CD4-positive, alpha-beta memory T cell (primary cell): ENCODE measurements around the gene CUBN. TPM values are rescaled to one million over a fixed set of nuclear protein-coding genes. Genes with fewer than 3 reads are reported as not detected.

Experiments used
- CTCF ChIA-PET: fragments of 350-600 bp; sonication (Branson Sonifier 250); formaldehyde crosslinking; loops from one replicate; lab custom pipeline; 2021; ENCODE audit warnings: inconsistent platforms; ENCODE audit not compliant: partially characterized antibody; lab: Charles Lee
- POLR2A ChIA-PET: fragments of 350-600 bp; sonication (Branson Sonifier 250); formaldehyde crosslinking; loops from one replicate; lab custom pipeline; 2021; ENCODE audit not compliant: partially characterized antibody; lab: Charles Lee
- DNase-seq, 5 donors: peaks; one replicate each; pipeline versions ENCODE4 v3.0.0 to v3.0.0-alpha.2; 2020 to 2022; ENCODE audit warnings: mixed read lengths in 1 of 5
- H3K27ac ChIP-seq: one replicate; pipeline ENCODE4 v1.7.0; 2013; ENCODE audit warnings: low read depth, low read length
- H3K27me3 ChIP-seq: 2 replicates; pipeline ENCODE4 v1.7.0; 2013; ENCODE audit warnings: mild to moderate bottlenecking, low read length, moderate library complexity; ENCODE audit not compliant: insufficient read depth
- H3K36me3 ChIP-seq: 2 replicates; pipeline ENCODE4 v1.7.0; 2013; ENCODE audit warnings: mild to moderate bottlenecking, low read length, moderate library complexity; ENCODE audit not compliant: insufficient read depth
- H3K4me1 ChIP-seq: 2 replicates; pipeline ENCODE4 v1.7.0; 2013; ENCODE audit warnings: mild to moderate bottlenecking, low read length, moderate library complexity; ENCODE audit not compliant: insufficient read depth
- H3K4me3 ChIP-seq, 2 donors: one replicate each; pipeline ENCODE4 v1.7.0; 2013; ENCODE audit warnings: low read length in 2 of 2, mild to moderate bottlenecking in 1 of 2
- H3K9me3 ChIP-seq, 2 donors: one replicate each; pipeline ENCODE4 v1.7.0; 2013; ENCODE audit warnings: low read length in 2 of 2, control low read depth in 1 of 2; ENCODE audit not compliant: control insufficient read depth in 1 of 2
- H3K27ac Mint-ChIP-seq, 7 donors: one replicate each; pipeline ENCODE4 v1.8.0; 2020 to 2021; ENCODE audit warnings: mixed read lengths in 7 of 7, mild to moderate bottlenecking in 6 of 7, inconsistent platforms in 3 of 7, moderate library complexity in 3 of 7
- H3K27me3 Mint-ChIP-seq, 2 donors: one replicate each; pipeline ENCODE4 v1.8.0; 2020 to 2021; ENCODE audit warnings: mixed read lengths in 2 of 2
- H3K36me3 Mint-ChIP-seq, 2 donors: one replicate each; pipeline ENCODE4 v1.8.0; 2020 to 2021; ENCODE audit warnings: mixed read lengths in 2 of 2, inconsistent platforms in 1 of 2, mild to moderate bottlenecking in 1 of 2
- H3K4me1 Mint-ChIP-seq, 4 donors: one replicate each; pipeline ENCODE4 v1.8.0; 2020 to 2021; ENCODE audit warnings: mixed read lengths in 4 of 4, mild to moderate bottlenecking in 1 of 4
- H3K4me3 Mint-ChIP-seq, 8 donors: one replicate each; pipeline ENCODE4 v1.8.0; 2020 to 2021; ENCODE audit warnings: mixed read lengths in 8 of 8, mild to moderate bottlenecking in 7 of 8, moderate library complexity in 6 of 8, inconsistent platforms in 3 of 8
- H3K9me3 Mint-ChIP-seq, 8 donors: one replicate each; pipeline ENCODE4 v1.8.0; 2020 to 2021; ENCODE audit warnings: mixed read lengths in 8 of 8, mild to moderate bottlenecking in 5 of 8, inconsistent platforms in 3 of 8, moderate library complexity in 1 of 8
- intact Hi-C: fragments of 100-400 bp; cut with micrococcal nuclease; formaldehyde crosslinking; loops from one replicate; pipeline ENCODE4 v1.15.1; 2023
- polyA plus RNA-seq, 2 donors: library from polyadenylated mRNA; unstranded; fragments of 300-500 nt; fragmentation: Illumina TruSeq; gene quantifications; one replicate each; pipeline ENCODE4 v1.2.3, GENCODE V29; 2021
- total RNA-seq, 2 experiments: library from RNA; stranded (reverse); gene quantifications; one replicate each; pipeline ENCODE4 v1.2.3, GENCODE V29; 2021

The CUBN gene
- total and polyA plus RNA-seq, 4 experiments from 2014 or later = 0.49 to 10.9 (median 8.5) TPM; not detected in 1

- Mint-ChIP-seq H3K4me1 (no peaks in the 10 kb centered on the region), H3K36me3 (peaks cover 31 to 58% of the 10 kb centered on the region in 2 donors), H3K9me3 (peaks cover 0 to 1% (median 0%) of the 10 kb centered on the region in 8 donors), H3K4me3 (no peak overlapping the region), H3K27ac (no peak overlapping the region), H3K27me3 (no peaks in the 10 kb centered on the region)
- Histone ChIP-seq H3K4me3 (no peak overlapping the region), H3K27me3 (no peaks in the 10 kb centered on the region), H3K4me1 (no peaks in the 10 kb centered on the region), H3K36me3 (peaks cover 5% of the 10 kb centered on the region), H3K9me3 (no peaks in the 10 kb centered on the region), H3K27ac (no peak overlapping the region)
- intact Hi-C loops = no loop called here
- DNase-seq = no peak
- CTCF ChIA-PET = interaction anchor here (1.0 kb wide), 1 partner anchor 82 kb away, joined by 3 read pairs; no protein-coding TSS in a partner anchor
- POLR2A ChIA-PET = no interaction called here
These were observed 44.4 kb downstream of the CUBN start for GRCh38 chr10:17085011-17085725.

- intact Hi-C loops = no loop called here
- Mint-ChIP-seq H3K27ac (no peak overlapping the region), H3K9me3 (peaks cover 0 to 1% (median 0%) of the 10 kb centered on the region in 8 donors), H3K27me3 (no peaks in the 10 kb centered on the region), H3K4me3 (no peak overlapping the region), H3K36me3 (peaks cover 34 to 66% of the 10 kb centered on the region in 2 donors), H3K4me1 (peaks cover 0 to 1% (median 0%) of the 10 kb centered on the region in 4 donors)
- ChIA-PET POLR2A (interaction anchor here (0.6 kb wide), 1 partner anchor 73 kb away, joined by 3 read pairs; no protein-coding TSS in a partner anchor), CTCF (no interaction called here)
- Histone ChIP-seq H3K4me1 (no peaks in the 10 kb centered on the region), H3K27me3 (no peaks in the 10 kb centered on the region), H3K36me3 (peaks cover 5% of the 10 kb centered on the region), H3K9me3 (no peaks in the 10 kb centered on the region), H3K4me3 (no peak overlapping the region), H3K27ac (no peak overlapping the region)
- DNase-seq = no peak
These were observed 45.4 kb downstream of the CUBN start for GRCh38 chr10:17084258-17084657.

- Mint-ChIP-seq H3K4me3 (no peak overlapping the region), H3K27me3 (no peaks in the 10 kb centered on the region), H3K9me3 (peaks cover 0 to 1% (median 0%) of the 10 kb centered on the region in 8 donors), H3K4me1 (peaks cover 0 to 4% (median 2%) of the 10 kb centered on the region in 4 donors), H3K27ac (no peak overlapping the region), H3K36me3 (peaks cover 28 to 52% of the 10 kb centered on the region in 2 donors)
- Histone ChIP-seq H3K4me1 (no peaks in the 10 kb centered on the region), H3K9me3 (no peaks in the 10 kb centered on the region), H3K27ac (no peak overlapping the region), H3K36me3 (peaks cover 5% of the 10 kb centered on the region), H3K27me3 (no peaks in the 10 kb centered on the region), H3K4me3 (no peak overlapping the region)
- DNase-seq = no peak
- ChIA-PET POLR2A (no interaction called here), CTCF (no interaction called here)
- intact Hi-C loops = no loop called here
These were observed 48.2 kb downstream of the CUBN start for GRCh38 chr10:17081431-17081830.

- Histone ChIP-seq H3K4me3 (no peak overlapping the region), H3K4me1 (no peaks in the 10 kb centered on the region), H3K27ac (no peak overlapping the region), H3K27me3 (no peaks in the 10 kb centered on the region), H3K36me3 (no peaks in the 10 kb centered on the region), H3K9me3 (no peaks in the 10 kb centered on the region)
- H3K9me3 Mint-ChIP-seq = no peaks in the 10 kb centered on the region
- peaks cover 12 to 26% of the 10 kb centered on the region in 2 donors for H3K36me3 Mint-ChIP-seq
- H3K27ac Mint-ChIP-seq = peak overlapping the region in 2 of 7 donors; percentile 10 to 16
- H3K4me3 Mint-ChIP-seq = no peak overlapping the region
- intact Hi-C loops = no loop called here
- CTCF ChIA-PET = no interaction called here
- no peaks in the 10 kb centered on the region for H3K27me3 Mint-ChIP-seq
- H3K4me1 Mint-ChIP-seq = peaks cover 0 to 4% (median 2%) of the 10 kb centered on the region in 4 donors
- DNase-seq = no peak
- POLR2A ChIA-PET = interaction anchor here (0.6 kb wide), 1 partner anchor 152 kb away, joined by 3 read pairs; no protein-coding TSS in a partner anchor
These were observed 51.7 kb downstream of the CUBN start for GRCh38 chr10:17077890-17078289.

- peaks cover 8 to 22% of the 10 kb centered on the region in 2 donors for H3K36me3 Mint-ChIP-seq
- intact Hi-C loops = no loop called here
- CTCF ChIA-PET = no interaction called here
These were observed 52.2 kb downstream of the CUBN start for GRCh38 chr10:17077346-17077781.

GRCh38 chr10:17076626-17077345 lies 52.8 kb downstream of the CUBN start:
- ChIA-PET CTCF (no interaction called here), POLR2A (no interaction called here)
- Mint-ChIP-seq H3K27me3 (no peaks in the 10 kb centered on the region), H3K27ac (no peak overlapping the region), H3K9me3 (no peaks in the 10 kb centered on the region), H3K4me3 (no peak overlapping the region), H3K4me1 (peaks cover 0 to 4% (median 2%) of the 10 kb centered on the region in 4 donors), H3K36me3 (peaks cover 8 to 18% of the 10 kb centered on the region in 2 donors)
- no peak overlapping the region for H3K27ac ChIP-seq
- H3K36me3 ChIP-seq = no peaks in the 10 kb centered on the region
- H3K27me3 ChIP-seq = no peaks in the 10 kb centered on the region
- no peaks in the 10 kb centered on the region for H3K4me1 ChIP-seq
- H3K9me3 ChIP-seq = no peaks in the 10 kb centered on the region
- no peak for DNase-seq
- intact Hi-C loops = no loop called here
- H3K4me3 ChIP-seq = no peak overlapping the region

More at GRCh38 chr10:17077346-17077781, 52.2 kb downstream of the CUBN start:
- H3K9me3 Mint-ChIP-seq = no peaks in the 10 kb centered on the region
- no peak for DNase-seq
- no peaks in the 10 kb centered on the region for H3K9me3 ChIP-seq
- no peak overlapping the region for H3K4me3 Mint-ChIP-seq
- H3K27me3 Mint-ChIP-seq = no peaks in the 10 kb centered on the region
- no peak overlapping the region for H3K27ac Mint-ChIP-seq
- peaks cover 0 to 4% (median 2%) of the 10 kb centered on the region in 4 donors for H3K4me1 Mint-ChIP-seq
- no peak overlapping the region for H3K4me3 ChIP-seq
- no peak overlapping the region for H3K27ac ChIP-seq
- H3K4me1 ChIP-seq = no peaks in the 10 kb centered on the region
- H3K27me3 ChIP-seq = no peaks in the 10 kb centered on the region
- POLR2A ChIA-PET = interaction anchor here (0.6 kb wide), 1 partner anchor 152 kb away, joined by 3 read pairs; no protein-coding TSS in a partner anchor
- no peaks in the 10 kb centered on the region for H3K36me3 ChIP-seq
